Measurements from ENCODE around the gene FBXL13. TPM values are rescaled to one million over a fixed set of nuclear protein-coding genes. Genes with fewer than 3 reads are reported as not detected.
"Not testable (repeated sequence)": the region's sequence is repeated elsewhere in the genome, so short reads cannot be mapped to it uniquely, and the experiment has no call there.

The FBXL13 gene
- polyA plus RNA-seq, 1 donor, result 4.3 TPM

DNA sequence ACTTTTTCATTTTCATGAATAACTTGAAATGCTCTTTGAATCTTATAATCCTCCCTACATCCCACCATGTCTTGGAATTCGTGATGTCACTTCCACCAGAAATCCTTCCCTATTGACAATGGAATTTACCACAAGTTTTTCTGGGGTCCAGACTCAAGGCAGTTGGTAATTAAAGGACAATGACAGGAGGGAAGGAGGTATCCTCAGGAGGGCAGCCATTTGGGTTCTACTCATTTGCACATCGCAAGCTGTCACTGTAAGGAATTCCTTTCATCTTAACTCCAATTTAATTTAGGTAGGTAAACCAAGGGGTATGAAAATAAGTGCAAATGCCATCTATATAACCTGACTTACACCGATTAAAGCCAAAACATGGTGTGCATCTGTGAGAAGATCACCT lies 139.9 kb downstream of the FBXL13 start:
- DNase-seq, result no peak

DNA sequence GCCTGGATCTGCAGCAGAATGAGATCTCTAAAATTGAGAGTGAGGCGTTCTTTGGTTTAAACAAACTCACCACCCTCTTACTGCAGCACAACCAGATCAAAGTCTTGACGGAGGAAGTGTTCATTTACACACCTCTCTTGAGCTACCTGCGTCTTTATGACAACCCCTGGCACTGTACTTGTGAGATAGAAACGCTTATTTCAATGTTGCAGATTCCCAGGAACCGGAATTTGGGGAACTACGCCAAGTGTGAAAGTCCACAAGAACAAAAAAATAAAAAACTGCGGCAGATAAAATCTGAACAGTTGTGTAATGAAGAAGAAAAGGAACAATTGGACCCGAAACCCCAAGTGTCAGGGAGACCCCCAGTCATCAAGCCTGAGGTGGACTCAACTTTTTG lies 140.4 kb downstream of the FBXL13 start:
- no peak for DNase-seq

DNA sequence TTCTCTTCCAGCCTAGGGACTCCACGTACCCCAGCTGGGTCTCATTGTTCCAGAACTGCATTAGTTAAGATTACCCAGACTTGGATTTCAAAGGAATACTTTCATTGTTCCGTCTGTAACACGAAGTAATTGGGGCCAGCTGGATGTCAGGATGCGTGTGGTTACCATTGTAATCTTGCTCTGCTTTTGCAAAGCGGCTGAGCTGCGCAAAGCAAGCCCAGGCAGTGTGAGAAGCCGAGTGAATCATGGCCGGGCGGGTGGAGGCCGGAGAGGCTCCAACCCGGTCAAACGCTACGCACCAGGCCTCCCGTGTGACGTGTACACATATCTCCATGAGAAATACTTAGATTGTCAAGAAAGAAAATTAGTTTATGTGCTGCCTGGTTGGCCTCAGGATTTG lies 140.8 kb downstream of the FBXL13 start:
- peak; percentile 71 for DNase-seq

DNA sequence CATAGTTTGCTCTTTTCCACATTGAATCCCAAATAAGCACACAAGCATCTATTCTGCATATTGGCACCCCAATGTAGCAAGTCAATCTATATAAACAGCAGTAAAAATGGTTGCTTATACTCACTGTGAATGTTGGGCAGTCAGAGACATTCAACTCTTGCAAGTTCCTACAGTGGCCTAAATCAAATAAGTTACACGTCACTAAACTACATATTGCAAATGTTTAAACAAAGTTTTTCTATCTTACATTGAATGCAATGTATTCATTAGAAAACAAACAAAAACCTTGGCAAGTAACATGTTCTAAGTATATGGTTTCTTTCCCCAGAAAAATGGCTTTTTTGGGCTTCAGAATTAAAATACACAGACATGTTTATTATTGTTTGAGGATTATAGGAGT lies 142.8 kb downstream of the FBXL13 start:
- no peak for DNase-seq

DNA sequence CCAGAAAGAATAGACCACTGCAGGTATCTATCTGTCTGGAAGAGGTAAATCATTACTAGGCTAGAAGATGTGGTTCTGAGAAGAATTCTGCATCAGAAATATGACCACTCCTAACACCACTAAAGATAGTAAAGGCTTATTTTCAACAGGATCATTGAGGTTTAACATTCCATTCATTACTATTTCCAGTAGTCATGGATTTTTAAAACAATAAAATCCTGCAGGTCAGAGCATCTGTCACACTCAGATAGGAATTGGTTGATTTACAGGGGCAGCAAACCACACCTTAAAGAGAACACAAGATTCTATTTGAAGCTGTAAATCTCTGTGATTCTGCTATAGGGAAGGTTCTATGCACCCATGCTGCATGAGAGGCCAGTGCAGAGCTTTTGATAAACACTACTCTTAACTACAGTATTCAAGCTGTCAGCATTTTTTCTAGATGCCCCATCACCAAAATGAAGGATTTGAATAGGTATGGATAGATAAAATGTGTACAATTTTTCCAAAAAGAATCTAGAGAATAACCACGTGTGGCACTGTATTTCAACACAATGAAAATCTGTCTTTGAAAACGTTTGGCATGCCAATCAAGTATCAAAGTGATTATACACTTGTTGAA lies 147.2 kb downstream of the FBXL13 start:
- no peak for DNase-seq

DNA sequence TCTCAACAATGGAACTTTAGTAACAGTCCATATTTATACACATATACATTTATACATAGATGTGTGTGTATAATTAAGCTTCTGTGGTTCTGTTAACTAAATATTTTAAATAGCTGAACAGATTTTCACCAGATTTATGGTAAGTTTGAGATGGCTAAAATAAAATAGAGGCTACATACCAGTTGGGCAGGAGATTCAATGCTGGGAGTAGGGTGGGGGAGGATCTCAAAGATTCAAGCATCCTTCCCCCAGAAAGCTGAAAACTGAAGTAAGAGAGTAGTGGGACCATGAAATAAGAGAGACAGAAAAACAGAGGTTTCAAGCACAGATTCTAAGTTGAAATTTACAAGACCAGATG lies 147.8 kb downstream of the FBXL13 start:
- no peak for DNase-seq

DNA sequence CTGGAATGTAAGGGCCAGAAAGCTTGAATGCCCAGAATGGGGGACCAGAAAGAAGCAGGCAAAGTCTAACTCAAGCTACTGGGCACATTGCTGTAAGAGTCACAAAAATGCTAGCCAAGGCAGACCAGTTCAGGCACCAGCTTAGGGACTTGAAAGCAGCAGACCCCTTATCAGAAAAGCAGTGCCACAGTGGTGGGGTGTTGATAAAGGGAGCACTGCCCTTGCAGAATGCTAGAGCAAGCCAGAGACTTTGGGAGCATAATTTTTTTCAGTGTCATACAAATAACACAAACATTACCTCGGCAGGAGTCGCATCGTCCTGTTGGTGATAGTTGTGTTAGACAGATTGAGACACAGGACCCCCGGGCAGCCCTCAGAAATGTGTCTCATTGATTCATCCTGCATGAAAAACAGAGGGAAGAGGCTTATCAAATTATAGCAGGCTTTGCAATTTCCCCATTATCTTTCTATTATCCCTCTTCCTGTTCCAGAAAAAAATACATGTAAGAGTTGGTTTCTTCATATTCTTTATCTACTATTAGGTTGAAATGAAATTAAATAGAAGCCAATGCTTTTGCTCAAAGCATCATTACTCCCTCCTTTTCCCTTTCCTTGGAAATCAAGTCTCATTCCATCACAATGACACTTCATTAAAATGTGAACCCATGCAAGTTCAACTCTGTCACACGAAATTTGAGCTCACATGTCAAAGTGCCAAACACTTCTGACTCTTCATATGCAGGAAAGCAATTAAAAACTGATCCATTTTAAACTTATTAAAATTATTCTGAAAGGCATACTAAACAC lies 148.4 kb downstream of the FBXL13 start:
- no peak for DNase-seq

DNA sequence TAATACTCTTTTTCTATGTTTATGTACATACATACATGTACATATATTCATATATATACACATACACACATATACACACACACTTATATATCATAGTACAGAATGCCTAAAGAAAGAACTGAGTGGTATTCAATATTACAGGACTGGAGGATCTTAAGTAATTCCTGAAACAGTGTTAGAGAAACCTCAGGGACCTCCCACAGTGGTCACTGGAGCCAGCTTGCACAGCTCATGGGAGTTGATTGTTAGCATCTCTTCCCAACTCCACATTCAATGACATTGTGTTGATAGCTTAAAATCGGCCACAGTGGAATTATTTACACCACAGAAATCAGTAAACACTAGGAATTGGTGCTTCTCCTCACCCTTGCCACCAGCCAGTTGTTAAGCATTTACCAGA lies 155.8 kb downstream of the FBXL13 start:
- no peak for DNase-seq

DNA sequence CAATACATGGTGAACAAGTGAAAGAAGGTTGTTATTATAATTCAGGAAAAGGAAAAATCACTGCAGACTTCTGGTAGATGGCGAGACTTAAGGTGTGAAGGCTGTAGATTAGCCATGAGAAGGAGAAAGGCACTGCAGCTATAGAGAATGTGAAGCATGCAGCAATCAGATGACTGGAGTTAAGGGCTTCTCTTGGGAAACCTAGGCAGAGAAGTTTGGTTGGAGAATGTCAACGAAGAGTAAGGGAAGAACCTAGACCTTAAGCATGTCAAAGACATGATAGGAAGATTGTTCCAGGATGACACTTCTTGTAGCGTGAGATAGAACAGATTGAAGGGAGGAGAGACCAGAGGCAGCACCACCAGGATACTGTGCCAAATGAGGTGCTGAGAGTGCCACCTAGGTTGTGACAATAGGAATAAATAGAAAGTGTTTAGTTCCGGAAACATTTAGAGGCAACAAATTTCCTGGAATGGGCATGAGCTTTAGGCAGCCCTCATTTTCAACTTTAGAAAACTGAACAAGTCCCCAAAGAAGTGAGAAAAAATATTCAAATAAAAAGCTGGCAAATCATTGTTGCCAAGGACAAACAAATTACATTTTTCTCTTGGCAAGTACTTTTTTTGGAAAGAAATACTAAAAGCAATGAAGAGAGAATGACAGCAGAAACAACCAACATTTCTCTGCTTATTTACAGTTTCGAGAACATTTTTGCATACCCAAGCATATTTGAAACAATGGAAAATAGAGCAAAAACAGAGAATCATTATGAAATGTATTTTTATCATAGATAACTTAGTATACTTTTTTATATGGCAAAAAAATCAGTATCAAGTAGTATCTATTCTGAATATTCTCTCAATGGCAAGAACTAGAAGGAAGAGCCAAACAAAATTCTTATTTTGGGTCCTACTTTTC lies 156.9 kb downstream of the FBXL13 start:
- DNase-seq, result no peak

DNA sequence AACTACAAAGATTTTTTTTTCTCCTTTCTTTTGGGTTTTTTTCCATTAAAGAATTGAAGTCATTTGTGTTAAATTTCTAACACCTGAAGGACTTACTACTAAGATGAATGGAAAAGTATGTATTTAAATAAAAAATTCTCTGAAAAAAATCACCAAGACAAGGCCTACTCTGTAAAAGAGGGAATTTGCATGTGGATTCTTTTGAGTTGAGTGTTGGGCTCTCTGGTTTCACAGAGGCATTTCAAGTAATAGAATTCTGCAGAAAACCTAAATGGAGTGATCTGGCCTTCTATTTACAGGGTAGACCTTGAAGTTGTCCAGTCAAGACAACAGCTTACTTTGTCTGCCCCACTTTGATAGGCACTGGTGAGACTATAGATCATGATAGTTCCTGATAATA lies 157.7 kb downstream of the FBXL13 start:
- DNase-seq, result no peak

DNA sequence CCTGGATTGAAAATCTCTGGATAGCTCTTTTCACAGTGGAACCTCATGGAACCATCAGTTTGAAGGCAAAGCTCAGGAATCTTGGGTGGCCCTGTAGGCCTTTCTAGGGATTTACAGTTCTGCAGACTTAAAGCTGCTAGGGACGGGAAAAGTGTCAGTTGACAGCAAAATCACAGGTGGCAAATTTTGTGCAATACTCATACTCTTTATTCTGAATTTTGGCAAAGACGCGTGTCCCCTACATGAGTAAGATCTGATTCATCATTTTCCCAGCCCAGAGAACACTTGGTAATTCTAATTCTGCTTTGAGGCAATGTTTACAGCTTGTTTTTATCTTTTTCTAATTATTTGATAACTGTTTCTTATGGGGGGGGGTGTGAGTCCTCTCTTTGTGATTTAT lies 158.2 kb downstream of the FBXL13 start:
- no peak for DNase-seq

DNA sequence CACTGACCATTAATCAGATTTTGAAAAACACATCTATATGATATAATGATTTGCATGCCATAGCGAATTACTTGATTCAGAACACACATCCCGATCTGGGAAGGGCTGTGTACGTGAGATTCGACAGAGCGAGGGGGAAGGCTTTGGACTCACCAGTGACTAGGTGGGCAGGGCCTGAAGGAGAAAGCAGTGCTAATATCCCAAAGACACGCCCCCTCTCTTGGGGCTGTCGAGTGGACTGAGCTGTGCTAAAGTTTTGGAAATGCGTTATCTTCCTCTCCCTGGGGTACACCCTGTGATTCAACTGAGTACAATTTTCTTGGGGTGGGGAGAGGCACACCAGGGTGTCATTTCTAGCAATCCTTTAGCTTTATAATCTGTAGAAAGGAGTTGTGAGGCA lies 160.0 kb downstream of the FBXL13 start:
- no peak for DNase-seq

DNA sequence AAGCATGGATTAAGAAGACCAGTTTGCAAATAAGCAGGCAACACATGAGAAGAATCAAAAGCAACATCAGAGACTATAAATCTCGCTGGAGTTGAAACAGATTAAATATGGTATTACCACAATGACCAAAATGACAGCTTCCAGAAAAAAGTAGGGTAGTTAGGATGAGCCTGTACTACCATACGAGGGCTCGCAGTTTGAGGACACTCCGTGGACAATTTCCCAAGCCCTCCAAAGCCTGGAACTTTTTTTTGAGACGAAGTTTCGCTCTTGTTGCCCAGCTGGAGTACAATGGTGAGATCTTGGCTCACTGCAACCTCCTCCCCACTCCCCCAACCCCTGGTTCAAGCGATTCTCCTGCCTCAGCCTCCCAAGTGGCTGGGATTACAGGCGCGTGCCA lies 160.8 kb downstream of the FBXL13 start:
- no peak for DNase-seq

DNA sequence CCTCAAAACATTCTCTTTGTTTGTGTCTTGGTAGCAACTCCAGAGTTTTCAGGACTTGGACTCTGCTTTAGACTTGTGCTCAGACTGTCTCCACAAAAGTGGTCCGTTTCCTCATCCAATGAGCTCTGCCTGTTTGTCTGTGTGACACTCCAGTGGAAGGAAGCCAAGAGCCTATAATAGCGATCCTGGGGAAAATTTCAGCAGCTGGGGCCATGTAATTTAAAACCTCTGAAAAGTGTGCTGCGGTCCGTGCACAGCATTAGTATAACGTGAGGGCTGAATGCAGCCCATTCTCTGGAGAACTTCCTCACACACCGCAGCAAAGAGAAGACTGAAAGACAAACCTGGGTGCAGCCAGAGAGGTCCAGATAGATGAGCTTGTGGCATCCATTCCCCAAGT lies 161.9 kb downstream of the FBXL13 start, which contains the start of gene LRRC17:
LRRC17 (plus strand) TSS at position 259 of the 400 bp plus-strand sequence. CDS start 20,914 bp downstream, outside the sequence.
- peak; percentile 88 for DNase-seq

DNA sequence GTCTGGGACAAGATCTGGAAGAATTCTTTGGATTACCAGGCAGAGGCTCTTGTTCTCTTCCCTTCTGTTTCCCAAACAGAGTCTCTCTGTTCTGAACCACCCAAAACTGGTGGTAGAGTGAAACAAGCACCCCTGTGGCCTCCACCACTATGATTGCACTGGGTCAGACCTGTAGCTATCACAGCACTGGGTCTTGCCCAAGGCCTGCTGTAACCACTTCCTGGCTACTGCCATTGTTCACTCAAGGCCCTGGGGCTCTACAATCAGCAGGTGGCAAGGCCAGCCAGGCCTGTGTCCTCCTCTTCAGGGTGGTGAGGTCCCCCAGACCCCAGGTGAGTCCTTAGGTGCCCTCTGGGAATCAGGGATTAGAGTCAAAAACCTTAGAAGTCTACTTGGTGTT lies 165.9 kb downstream of the FBXL13 start:
- DNase-seq, result no peak

DNA sequence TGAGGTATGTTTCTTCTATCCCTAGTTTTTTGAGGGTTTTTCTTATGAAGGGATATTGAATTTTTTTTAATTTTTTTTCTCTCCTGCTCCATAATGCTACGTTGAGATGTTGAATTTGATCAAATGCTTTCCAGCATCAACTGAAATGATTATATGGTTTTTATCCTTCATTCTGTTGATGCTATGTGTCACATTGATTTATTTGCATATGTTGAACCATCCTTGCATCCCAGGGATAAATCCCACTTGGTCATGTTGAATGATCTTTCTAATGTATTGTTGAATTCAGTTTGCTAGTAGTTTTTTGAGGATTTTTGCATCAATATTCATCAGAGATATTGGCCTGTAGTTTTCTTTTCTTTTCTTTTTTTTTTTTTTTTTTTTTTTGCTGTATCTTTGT lies 171.0 kb downstream of the FBXL13 start:
- DNase-seq, result not testable (repeated sequence)

DNA sequence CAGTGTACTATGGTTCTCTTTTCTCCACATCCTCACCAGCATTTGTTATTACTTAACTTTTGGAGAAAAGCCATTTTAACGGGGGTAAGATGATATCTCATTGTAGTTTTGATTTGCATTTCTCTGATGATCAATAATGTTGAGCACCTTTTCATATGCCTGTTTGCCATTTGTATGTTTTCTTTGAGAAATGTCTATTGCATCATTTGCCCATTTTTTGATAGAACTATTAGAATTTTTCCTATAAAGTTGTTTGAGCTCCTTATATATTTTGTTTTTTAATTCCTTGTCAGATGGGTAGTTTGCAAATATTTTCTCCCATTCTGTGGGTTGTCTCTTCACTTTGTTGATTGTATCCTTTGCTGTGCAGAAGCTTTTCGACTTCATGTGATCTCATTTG lies 172.5 kb downstream of the FBXL13 start:
- DNase-seq, result not testable (repeated sequence)

DNA sequence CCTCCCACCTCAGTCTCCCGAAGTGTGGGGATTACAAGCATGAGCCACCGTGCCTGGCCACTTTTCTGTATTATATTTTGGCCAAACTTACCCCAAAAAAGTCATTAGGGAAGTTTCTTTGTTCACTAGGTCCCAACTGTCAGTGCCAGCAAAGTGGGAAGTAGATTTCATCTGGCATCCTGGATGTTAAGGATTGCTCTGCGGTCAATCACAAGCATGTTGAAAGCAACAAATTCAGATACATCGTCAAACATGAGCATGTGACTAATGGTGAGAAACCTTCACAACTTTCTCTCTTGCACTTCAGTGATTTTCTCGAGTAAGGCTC lies 176.1 kb downstream of the FBXL13 start:
- no peak for DNase-seq

DNA sequence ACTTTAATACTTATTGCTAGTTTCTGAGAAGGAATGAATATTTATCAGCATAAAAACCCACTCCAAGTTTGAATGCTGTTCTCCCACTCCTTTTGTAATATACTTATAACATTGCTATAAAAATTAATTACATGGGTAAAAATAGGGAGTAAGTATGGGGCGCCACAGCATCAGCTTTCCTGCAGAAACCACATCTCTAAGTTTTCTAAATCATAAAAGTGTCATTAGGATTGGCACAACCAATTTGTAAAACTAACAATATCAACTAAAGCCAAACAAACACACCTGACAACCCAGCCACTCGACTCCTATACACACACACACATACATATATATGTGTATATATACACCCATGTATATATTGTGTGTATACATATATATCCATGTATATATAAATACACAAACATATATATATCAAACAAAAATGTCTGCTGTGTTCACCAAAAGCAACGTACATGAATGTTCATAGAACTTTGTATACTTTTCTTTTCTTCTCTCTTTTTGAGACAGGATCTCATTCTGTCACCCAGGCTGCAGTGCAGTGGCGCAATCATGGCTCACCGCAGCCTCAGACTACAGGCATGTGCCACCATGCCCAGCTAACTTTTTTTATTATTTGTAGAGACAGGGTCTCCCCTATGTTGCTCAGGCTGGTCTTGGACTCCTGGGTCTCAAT lies 176.6 kb downstream of the FBXL13 start:
- no peak for DNase-seq

DNA sequence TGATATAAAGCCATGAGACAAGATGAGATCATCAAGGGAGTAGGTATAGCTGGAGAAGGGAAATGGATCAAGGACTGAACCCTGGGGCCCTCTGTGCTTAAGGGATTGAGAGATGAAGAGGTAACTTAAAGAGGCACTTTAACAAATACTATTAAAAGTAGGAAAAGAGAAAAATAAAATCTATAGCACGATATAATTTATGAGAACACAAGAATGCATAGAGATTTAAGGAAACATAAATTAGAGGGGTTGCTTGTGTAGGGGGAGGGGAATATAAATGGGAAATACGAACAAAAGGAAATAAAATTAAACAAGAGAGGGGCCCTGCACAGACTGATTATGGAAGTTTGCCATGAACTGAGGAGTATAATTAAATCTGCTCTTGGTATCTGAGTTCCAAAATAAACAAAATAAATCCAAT lies 177.4 kb downstream of the FBXL13 start:
- DNase-seq, result peak; percentile 60

DNA sequence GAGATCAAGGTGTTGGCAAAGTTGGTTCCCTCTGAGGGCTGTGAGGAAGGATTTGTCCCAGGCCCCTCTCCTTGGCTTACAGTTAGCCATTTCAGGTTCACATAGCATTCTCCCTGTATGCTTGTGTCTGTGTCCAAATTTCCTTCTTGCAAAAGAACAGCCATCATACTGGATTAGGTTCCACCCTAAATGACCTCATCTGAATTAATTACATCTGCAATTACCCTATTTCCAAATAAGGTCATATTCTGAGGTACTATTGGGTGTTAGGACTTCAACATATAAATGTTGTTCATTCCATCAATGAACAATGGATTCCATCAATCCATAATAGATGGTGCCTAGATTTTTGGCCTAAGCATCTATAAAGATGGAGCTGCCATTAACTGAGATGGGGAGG lies 178.0 kb downstream of the FBXL13 start:
- DNase-seq, result no peak

DNA sequence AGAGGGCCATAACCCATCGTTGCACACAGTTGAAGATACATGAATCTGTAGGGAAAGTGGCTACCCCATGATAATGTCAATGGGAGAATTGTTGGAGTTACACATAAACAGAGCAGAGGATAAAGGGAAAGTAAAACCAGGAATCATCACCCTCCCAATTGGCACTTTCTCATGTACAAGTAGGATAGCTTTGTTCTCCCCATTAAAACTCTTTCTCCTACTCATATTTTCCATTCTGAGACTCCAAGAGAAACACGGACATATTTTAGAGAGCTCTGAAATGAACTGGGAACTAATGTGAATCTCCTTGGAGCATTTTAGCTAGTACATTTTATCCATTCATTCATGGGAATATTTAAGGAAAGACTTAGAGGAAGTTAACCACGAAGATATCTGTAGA lies 179.0 kb downstream of the FBXL13 start:
- no peak for DNase-seq
